Hepatocyte (in vitro differentiated cells): ENCODE results near the gene KIAA1217. TPM values are rescaled to one million over a fixed set of nuclear protein-coding genes. Genes with fewer than 3 reads are reported as not detected.
A peak's percentile ranks its signal among the peaks of the same experiment; 100 is the strongest.

Experiments
- DNase-seq: peaks from one replicate; pipeline ENCODE4 v3.0.0-alpha.2; 2016; ENCODE audit warnings: low spot score
- H2AFZ ChIP-seq: fragments of 200-600 bp; sonication (generic); 2 replicates; pipeline ENCODE4 v1.6.0; 2016; ENCODE audit warnings: antibody characterized with exemption, mild to moderate bottlenecking
- H3K27ac ChIP-seq: fragments of 200-600 bp; sonication (generic); 2 replicates; pipeline ENCODE4 v1.5.1; 2016; ENCODE audit warnings: mild to moderate bottlenecking
- H3K27me3 ChIP-seq: fragments of 200-600 bp; sonication (generic); 2 replicates; pipeline ENCODE4 v1.6.1; 2016
- H3K36me3 ChIP-seq: fragments of 200-600 bp; sonication (generic); replicated peaks from 2 replicates; pipeline ENCODE4 v1.5.1; 2016; ENCODE audit warnings: low read depth; ENCODE audit not compliant: insufficient read depth
- H3K4me1 ChIP-seq: fragments of 200-600 bp; sonication (generic); 2 replicates; pipeline ENCODE4 v1.5.1; 2016; ENCODE audit warnings: mild to moderate bottlenecking, moderate library complexity; ENCODE audit not compliant: insufficient read depth
- H3K4me2 ChIP-seq: fragments of 200-600 bp; sonication (generic); 2 replicates; pipeline ENCODE4 v1.6.0; 2016
- H3K4me3 ChIP-seq: fragments of 200-600 bp; sonication (generic); 2 replicates; pipeline ENCODE4 v1.5.1; 2016; ENCODE audit warnings: mild to moderate bottlenecking
- H3K79me2 ChIP-seq: fragments of 200-600 bp; sonication (generic); 2 replicates; pipeline ENCODE4 v1.6.0; 2017; ENCODE audit warnings: mild to moderate bottlenecking
- H3K9me2 ChIP-seq: fragments of 200-600 bp; sonication (generic); replicated peaks from 2 replicates; pipeline ENCODE4 v1.6.0; 2017; ENCODE audit warnings: mild to moderate bottlenecking; ENCODE audit not compliant: insufficient read depth
- H3K9me3 ChIP-seq: fragments of 200-600 bp; sonication (generic); 2 replicates; pipeline ENCODE4 v1.5.1; 2016; ENCODE audit warnings: low read depth, mild to moderate bottlenecking
- H4K20me1 ChIP-seq: fragments of 200-600 bp; sonication (generic); 2 replicates; pipeline ENCODE4 v1.6.0; 2016; ENCODE audit warnings: mild to moderate bottlenecking; ENCODE audit not compliant: insufficient read depth, poor library complexity, severe bottlenecking
- EZH2 ChIP-seq: fragments of 200-600 bp; sonication (generic); IDR thresholded peaks from 2 replicates; pipeline ENCODE4 v1.6.1; 2016; ENCODE audit warnings: antibody characterized with exemption, mild to moderate bottlenecking, borderline replicate concordance
- EZH2phosphoT487 ChIP-seq: fragments of 200-600 bp; sonication (generic); IDR thresholded peaks from one replicate; pipeline ENCODE4 v1.6.1; 2018; ENCODE audit warnings: antibody characterized with exemption, mild to moderate bottlenecking, low read depth, moderate library complexity; ENCODE audit not compliant: unreplicated experiment, severe bottlenecking
- WGBS: methylation state at CpG from one replicate; pipeline ENCODE4 v1.1.6; 2016; ENCODE audit warnings: low lambda C conversion rate; ENCODE audit errors: missing lambda C conversion rate; 5-methylcytosine and 5-hydroxymethylcytosine counted together
- polyA plus RNA-seq: library from polyadenylated mRNA; unstranded; fragments of >200 nt; fragmentation: Nextera tagmentation; extraction: Ambion mirVana; gene quantifications from 2 replicates; pipeline ENCODE4 v1.2.1, GENCODE V29; 2016
- total RNA-seq: library from RNA; depleted of rRNA; stranded (reverse); fragments of >200 nt; gene quantifications from 2 replicates; pipeline ENCODE4 v1.2.3, GENCODE V29; 2014
- TF ChIP-seq, protein P1 (sequence below): fragments of 200-600 bp; sonication (generic); IDR thresholded peaks from 2 replicates; pipeline ENCODE4 v1.5.1; 2016; ENCODE audit warnings: antibody characterized with exemption, mild to moderate bottlenecking; ENCODE audit not compliant: poor library complexity

Gene KIAA1217
- total and polyA plus RNA-seq, 2 experiments from 2014 or later: 31.6 to 33.2 TPM

- Histone ChIP-seq H3K27me3 (no peaks in the 10 kb centered on the region), H3K9me2 (no peaks in the 10 kb centered on the region), H3K4me1 (peaks cover 8% of the 10 kb centered on the region), H3K4me2 (no peak overlapping the region), H2AFZ (no peak overlapping the region), H3K9me3 (no peaks in the 10 kb centered on the region), H3K36me3 (no peaks in the 10 kb centered on the region), H3K27ac (no peak overlapping the region), H3K4me3 (no peak overlapping the region), H4K20me1 (peaks cover 2% of the 10 kb centered on the region), H3K79me2 (peaks cover 31% of the 10 kb centered on the region)
- TF ChIP-seq, protein P1, sequence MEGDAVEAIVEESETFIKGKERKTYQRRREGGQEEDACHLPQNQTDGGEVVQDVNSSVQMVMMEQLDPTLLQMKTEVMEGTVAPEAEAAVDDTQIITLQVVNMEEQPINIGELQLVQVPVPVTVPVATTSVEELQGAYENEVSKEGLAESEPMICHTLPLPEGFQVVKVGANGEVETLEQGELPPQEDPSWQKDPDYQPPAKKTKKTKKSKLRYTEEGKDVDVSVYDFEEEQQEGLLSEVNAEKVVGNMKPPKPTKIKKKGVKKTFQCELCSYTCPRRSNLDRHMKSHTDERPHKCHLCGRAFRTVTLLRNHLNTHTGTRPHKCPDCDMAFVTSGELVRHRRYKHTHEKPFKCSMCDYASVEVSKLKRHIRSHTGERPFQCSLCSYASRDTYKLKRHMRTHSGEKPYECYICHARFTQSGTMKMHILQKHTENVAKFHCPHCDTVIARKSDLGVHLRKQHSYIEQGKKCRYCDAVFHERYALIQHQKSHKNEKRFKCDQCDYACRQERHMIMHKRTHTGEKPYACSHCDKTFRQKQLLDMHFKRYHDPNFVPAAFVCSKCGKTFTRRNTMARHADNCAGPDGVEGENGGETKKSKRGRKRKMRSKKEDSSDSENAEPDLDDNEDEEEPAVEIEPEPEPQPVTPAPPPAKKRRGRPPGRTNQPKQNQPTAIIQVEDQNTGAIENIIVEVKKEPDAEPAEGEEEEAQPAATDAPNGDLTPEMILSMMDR: no peak
- TF ChIP-seq EZH2: no peak
- no peak for TF ChIP-seq EZH2phosphoT487
- no peak for DNase-seq
- 93% methylated on average over 7 of the region's 7 CpGs for WGBS
These were observed 106.3 kb downstream of the KIAA1217 start for GRCh38 chr10:24315211-24315610.

DNA sequence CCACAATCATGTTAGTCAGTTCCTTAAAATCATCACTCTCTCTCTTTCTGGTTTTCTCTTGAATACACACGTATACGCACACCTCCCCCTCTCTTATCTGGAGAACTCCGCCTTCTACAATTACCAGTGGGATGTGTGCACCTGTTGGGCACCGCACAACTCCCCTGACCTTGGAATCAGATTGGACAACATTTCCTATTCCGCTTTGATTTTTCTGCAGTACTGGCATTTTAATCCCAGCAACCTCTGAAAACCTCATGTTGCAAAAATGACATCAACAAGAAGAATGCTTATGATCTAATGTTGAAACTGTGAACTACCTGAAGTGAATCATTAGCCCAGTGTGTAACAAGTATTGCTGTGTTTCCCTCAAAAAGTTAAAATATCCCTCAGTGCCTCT is 109.6 kb downstream of the KIAA1217 start:
- no peak for TF ChIP-seq EZH2
- TF ChIP-seq EZH2phosphoT487: no peak
- TF ChIP-seq, protein P1: no peak
- no peak overlapping the region for H3K4me3 ChIP-seq
- peak overlapping the region; percentile 49 for H3K27ac ChIP-seq
- 56% methylated on average over 5 of the region's 5 CpGs for WGBS
- no peaks in the 10 kb centered on the region for H3K36me3 ChIP-seq
- H3K4me1 ChIP-seq: peaks cover 8% of the 10 kb centered on the region
- H3K79me2 ChIP-seq: peaks cover 34% of the 10 kb centered on the region
- H3K27me3 ChIP-seq: no peaks in the 10 kb centered on the region
- H3K9me3 ChIP-seq: no peaks in the 10 kb centered on the region
- no peak overlapping the region for H3K4me2 ChIP-seq
- no peak overlapping the region for H2AFZ ChIP-seq
- no peaks in the 10 kb centered on the region for H3K9me2 ChIP-seq
- peaks cover 2% of the 10 kb centered on the region for H4K20me1 ChIP-seq
- peak; percentile 17 for DNase-seq

DNA sequence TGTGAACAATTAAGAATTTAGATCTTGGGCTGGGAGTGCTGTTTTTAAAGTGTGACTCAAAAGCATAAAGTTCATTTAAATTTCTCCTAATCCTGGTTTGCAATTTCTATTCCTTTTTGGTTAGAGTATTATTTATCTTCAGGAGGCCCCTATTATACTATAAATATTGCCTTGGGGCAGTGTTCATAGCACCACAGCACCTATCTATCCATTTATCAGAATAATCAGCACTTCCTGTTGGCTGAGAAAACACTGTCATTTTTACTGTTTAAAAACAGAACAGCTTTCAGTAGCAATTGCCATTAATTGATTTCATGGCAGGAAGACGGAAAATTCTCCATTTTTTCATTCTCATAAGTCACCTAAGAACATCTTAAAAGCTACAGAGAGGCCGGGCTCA is 111.4 kb downstream of the KIAA1217 start:
- peaks cover 29% of the 10 kb centered on the region for H3K79me2 ChIP-seq
- no peaks in the 10 kb centered on the region for H4K20me1 ChIP-seq
- H2AFZ ChIP-seq: no peak overlapping the region
- 77% methylated on average over 2 of the region's 2 CpGs for WGBS
- no peak overlapping the region for H3K4me2 ChIP-seq
- no peaks in the 10 kb centered on the region for H3K9me2 ChIP-seq
- no peaks in the 10 kb centered on the region for H3K27me3 ChIP-seq
- H3K9me3 ChIP-seq: no peaks in the 10 kb centered on the region
- no peak for TF ChIP-seq EZH2phosphoT487
- TF ChIP-seq, protein P1: no peak
- H3K36me3 ChIP-seq: no peaks in the 10 kb centered on the region
- peaks cover 8% of the 10 kb centered on the region for H3K4me1 ChIP-seq
- DNase-seq: no peak
- no peak overlapping the region for H3K4me3 ChIP-seq
- no peak overlapping the region for H3K27ac ChIP-seq

GRCh38 chr10:24324651-24325050 is 115.7 kb downstream of the KIAA1217 start:
- TF ChIP-seq EZH2phosphoT487 (no peak), EZH2 (no peak)
- no peaks in the 10 kb centered on the region for H3K4me1 ChIP-seq
- no peaks in the 10 kb centered on the region for H3K36me3 ChIP-seq
- H3K27me3 ChIP-seq: no peaks in the 10 kb centered on the region
- 71% methylated on average over 3 of the region's 3 CpGs for WGBS
- H3K4me3 ChIP-seq: no peak overlapping the region
- DNase-seq: no peak
- no peaks in the 10 kb centered on the region for H3K9me2 ChIP-seq
- no peaks in the 10 kb centered on the region for H4K20me1 ChIP-seq
- H3K79me2 ChIP-seq: peaks cover 16% of the 10 kb centered on the region
- H2AFZ ChIP-seq: no peak overlapping the region
- no peak overlapping the region for H3K27ac ChIP-seq
- no peak overlapping the region for H3K4me2 ChIP-seq
- no peaks in the 10 kb centered on the region for H3K9me3 ChIP-seq
